HG03521 (cell line): Measurements from ENCODE around the gene PHF19.

ENCODE experiments used
- ATAC-seq: cut with Tn5 transposase; IDR thresholded peaks from one replicate; pipeline ENCODE4 v1.9.1; 2021; ENCODE audit warnings: mild to moderate bottlenecking, moderate library complexity; ENCODE audit not compliant: unreplicated experiment

PHF19 gene

DNA sequence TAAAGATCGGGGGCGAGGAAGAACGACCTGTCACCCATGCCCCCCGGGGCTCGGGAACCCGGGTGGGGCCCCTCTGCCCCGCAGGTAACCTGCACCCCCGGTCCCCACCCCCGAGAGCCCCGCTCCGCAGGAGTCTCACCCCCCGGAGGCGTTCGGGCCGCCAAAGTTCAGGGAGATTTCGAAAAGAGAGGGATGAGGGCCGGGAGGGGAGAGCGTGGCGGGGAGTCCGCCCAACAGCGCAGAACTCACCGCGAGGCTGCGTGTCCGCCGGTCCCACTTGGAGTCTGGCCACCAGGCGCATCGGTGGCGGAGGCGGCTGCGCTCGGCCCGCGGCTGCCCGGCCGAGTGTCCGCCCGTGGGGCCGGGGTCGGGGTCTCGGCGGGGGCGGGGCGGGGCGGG, at the start of gene PHF19:
Gene PHF19 (minus strand): TSS at position 347 of the 399 bp plus-strand sequence. CDS start 2,447 bp downstream, outside the sequence.
- peak; percentile 17 for ATAC-seq

DNA sequence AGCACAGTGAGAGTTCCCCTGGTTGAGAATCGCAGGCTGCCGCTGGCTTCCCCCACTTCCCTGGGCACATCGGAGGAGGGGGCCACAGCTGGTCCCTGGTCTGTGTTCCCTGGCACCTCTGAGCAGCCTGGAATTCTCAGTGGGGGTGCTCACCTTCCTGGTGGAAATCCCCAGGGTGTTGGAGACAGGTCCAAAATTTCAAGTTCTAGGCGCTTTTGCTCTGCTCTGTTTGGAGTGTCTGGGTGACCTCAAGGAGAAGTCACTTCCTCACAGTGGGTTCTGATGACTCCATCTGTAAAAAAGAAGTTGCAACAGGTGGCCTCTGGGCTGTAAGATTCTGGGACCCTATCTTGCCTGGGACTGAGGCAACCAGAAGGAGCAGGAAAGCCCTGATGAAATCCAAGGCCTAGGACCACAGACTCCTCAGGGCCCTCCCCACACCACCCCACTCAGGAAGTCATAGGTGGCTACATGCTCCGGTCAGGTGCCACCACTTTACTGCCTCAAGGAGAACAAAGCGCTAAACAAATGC, 49.5 kb upstream of the PHF19 start, which contains the start of gene TRAF1:
Gene TRAF1 (minus strand): TSS at position 400 of the 532 bp plus-strand sequence. CDS start 721 bp downstream, outside the sequence.
- ATAC-seq = peak; percentile 17

DNA sequence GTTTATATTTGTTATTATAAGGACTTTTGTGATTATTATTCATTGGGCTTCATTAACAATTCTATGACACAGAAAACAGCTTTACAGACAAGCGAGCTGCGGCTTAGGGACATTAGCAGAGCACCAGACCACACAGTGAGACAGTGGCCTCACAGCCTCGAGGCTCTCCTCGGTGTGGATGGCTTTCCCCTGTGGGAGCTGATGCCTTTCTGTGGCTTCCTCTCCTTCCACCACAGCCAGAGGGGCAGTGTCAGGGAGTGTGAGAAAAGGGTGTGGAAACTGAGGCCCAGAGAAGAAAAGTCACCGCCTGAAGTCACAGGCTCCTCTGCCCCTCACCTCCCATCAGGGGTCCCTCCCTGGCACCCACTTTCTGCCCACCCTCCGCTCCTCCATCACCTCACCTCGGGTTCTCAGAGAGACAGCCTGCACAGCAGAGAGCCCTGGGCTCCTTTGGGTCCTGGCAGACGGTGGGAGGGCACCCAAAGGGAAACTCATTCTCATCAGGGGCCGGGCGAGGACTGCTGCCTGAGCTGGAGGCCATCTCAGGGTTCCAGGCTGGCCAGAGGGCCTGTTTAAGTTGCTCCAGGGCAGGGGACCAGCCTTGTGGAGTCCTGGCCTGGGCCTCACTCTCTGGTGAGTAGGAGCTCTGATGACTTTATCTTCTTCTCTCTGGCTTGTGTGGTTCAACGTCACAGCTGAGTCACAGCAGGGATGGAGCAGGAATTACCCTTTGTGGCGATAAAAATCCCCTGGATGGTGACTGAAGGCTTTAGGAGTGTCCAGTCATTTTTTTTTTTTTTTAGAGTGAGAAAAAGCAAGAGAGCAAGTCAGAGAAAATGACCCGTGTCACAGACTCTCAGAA, 48.8 kb upstream of the PHF19 start:
- peak; percentile 29 for ATAC-seq

DNA sequence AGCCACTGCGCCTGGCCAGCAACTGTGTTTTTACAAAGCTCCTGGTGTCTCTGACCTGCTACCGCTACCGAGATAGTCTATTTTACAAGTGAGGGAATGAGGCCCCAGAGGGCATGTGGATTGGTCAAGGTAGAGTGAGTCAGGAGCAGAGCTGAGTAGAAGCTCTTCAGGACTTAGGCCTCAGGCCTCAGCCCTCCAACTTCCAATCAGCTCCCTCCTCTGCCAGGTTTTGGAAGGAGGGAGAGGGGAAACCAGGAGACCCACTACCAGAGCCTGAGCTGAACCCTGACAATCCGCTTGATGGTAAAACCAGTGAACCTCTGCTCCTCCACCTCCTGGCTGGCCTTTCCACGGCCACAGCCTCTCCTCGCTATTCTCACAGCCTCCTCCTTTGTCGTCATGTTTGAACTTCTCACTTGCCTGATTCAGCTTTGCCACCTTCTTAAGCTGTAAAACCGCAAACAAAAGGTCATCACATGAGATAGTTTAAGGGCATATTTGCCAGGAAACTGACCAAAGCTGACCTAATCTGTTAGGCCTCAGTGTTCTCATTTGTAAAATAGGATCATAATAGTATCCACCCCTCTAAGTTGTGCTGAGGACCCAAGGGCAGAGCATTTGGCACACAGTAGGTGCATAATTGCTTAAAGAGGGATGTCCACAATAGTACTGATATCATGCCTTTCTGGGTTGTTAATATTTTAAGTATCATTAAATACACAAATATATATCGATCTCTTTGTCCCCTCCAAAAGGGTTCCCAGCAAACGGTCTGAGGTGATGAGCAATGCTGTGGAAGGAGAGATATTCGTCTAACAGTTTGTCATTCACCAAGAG, 47.9 kb upstream of the PHF19 start:
- ATAC-seq = no peak

DNA sequence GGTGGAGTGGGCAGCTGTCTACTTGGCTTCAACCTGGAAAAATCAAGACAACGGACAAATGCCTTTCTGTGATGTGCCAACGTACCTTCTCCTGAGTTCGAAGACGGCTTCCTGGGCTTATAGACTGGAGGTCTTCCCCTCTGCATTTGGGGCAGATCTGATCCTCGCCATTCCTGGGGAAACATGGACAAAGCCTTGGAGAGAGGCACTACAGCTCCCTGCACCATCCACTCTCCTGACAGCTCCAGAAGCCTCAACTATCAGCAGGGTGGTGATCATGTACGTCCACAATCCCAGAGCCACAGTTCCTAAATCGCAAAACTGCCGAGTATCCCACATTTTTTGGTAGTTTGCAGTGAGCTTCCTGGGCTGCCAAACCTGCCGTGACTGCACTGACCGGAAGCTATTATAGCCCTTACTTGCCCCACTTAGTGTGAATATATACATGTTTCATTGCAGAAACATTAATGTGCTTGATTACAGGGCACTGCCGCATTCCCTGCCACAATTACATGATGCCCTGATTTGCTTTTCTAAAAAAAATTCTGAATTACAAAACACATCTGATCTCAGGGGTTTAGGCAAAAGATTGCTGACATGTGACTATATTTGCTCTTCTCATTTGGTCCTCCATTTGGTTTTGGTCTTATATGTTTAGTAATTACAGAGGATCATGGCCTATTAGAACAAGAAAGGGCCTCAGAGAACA, 46.8 kb upstream of the PHF19 start:
- ATAC-seq = no peak

DNA sequence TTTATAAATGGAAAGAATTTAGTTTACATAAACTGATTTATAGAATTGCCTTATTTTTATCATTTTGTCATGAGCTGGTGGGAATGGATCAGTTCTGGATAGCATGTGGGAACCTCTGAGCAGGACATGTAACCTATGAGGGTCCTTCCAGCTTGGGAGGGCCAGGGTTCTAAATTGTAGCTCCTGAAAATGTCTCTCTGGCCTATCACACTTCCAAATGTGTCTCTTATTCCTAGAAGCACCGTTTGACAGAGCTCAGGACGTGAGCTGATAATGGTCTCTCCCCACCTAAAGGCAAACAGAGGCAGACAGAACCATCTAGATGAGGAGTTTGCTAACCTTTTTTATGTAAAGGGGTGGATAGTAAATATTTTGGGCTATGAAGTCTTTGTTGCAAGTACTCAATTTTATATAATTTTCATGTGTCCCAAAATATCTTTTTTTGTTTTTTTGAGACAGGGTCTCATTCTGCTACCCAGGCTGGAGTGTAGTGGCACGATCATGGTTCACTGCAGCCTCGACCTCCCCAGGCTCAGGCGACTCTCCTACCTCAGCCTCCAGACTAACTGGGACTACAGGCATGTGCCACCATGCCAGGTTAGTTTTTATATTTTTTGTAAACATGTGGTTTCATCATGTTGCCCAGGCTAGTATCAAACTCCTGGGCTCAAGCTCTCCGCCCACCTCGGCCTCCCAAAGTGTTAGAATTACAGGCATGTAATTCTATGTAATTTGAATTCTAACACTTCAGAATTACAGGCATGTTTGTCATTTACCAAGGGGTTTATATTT, 45.6 kb upstream of the PHF19 start:
- no peak for ATAC-seq

DNA sequence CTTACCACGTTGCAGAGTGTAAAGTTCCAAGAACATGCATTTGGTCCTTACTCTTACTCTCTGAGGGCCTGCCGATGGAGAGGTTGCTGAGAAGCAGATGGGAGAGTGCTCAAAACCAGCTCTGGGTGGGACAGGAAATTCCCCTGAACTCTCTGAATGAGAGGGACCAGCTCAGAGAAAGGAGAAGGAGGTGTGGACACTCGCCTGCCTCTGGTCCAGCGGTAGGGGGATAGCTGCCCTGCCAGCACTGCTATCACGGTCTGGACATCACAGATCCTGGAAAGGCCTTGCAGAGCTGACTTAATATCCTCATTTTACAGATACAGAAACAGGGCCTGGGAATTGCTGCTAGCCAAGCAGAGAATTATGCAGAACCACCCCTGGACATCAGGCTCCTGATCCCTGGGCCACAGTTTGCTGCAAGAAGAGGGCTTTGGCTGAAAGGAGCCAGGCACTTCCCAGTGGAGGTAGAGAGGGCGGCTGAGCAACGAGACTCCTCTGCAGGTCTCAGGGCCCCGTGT, 44.7 kb upstream of the PHF19 start:
- no peak for ATAC-seq

DNA sequence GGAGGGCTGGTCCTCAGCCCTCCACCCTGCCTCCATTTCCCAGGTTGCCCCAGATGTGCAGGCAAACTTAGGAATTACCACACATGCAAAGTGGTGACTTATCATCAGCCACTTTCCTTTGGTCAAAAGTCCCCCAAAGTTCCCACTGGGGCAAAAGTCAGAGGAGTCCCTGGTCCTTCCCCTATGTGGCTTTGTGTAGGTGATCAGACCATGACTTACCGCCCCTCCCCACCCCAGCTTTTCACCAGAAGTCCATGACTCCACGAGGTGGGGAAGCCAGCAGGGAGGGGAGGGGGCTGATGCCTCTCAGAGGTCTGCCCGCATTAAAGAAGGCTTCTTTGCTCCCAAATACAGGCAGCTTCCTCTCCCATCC, 43.8 kb upstream of the PHF19 start:
- no peak for ATAC-seq

DNA sequence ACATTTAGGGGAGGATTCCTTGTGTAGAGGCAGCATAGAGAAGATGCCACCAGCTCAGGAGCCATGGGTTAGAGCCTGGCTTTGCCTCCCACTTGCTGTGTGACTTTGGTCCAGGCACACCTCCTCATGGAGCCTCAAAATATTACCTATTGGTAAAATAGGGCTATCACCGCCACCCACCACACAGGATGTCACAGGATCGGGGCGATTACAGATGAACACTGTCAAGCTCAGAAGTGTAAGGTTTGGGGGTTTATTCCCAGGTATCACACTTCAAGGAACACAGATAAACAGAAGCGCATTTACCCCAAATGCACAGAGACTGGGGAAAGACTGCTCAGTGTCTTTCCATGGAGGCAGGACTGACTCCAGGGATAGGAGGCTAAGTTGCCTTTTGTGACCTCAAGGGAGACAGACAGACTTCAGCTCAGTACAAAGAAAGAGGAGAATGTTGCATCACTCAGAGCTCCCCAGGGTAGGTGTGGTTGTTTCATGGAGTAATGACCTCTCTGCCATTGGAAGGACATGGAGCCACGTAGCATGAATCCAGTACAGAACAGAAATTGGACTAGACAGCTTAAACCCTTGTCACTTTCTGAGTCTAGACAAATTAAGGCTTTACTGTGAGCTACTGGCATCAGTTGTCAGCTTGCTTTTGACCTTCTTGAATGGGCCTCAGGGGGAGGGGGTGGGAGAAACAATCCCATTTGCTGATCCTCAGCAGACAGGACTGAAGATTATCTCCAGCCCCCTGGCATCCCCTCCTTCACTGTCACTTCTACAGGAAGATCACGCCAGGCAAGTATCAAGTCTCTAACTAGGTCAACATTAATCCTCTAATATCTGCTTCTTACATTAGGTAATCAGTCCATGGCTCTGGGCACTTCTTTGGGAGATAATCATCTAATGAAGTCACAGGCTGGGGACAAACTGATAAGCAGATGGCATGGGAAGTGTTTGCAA, 43.1 kb upstream of the PHF19 start:
- ATAC-seq = no peak

DNA sequence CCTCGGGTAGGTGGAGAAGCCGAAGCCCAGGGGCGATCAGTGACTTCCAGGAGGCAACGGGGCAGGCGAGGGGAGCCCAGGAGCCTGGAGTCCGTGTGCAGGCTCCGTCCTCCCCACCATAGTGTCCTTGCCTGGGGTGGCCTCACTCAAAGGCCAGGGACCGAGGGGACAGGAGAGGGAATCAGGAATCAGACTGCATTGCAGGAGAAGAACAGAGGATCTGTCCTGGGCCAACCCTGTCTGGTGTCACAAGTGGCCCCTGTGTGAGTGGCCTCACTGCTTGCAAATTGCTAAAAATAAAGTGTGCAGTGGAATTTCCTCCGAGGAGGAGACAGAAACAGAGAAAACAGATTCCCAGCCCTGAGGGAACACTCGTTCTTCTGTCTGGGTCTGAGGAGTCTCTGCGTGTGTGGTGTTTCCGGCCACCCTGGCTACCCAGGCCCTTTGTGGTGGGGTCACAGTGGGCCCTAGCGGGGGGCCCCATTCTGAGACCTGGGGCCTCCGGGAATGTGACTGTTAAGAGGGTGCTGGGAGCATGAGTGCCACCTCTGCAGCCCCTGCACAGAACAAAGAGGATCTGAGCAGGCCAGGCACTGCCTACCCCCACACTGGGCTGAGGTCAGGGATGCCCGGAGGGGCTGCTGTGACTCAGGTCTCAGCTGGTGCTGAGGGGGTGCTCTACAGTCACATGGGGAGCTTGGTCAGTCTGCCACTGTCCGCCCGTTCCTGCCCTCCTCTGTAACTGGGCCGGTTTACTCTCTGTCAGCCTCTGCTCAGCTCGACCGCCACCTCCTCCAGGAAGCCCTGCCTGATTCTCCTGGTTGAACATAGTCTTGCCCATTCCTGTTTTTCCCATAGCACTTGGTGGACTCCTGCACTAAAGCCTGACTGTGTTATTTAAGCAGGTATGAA, 42.2 kb upstream of the PHF19 start:
- ATAC-seq = no peak

DNA sequence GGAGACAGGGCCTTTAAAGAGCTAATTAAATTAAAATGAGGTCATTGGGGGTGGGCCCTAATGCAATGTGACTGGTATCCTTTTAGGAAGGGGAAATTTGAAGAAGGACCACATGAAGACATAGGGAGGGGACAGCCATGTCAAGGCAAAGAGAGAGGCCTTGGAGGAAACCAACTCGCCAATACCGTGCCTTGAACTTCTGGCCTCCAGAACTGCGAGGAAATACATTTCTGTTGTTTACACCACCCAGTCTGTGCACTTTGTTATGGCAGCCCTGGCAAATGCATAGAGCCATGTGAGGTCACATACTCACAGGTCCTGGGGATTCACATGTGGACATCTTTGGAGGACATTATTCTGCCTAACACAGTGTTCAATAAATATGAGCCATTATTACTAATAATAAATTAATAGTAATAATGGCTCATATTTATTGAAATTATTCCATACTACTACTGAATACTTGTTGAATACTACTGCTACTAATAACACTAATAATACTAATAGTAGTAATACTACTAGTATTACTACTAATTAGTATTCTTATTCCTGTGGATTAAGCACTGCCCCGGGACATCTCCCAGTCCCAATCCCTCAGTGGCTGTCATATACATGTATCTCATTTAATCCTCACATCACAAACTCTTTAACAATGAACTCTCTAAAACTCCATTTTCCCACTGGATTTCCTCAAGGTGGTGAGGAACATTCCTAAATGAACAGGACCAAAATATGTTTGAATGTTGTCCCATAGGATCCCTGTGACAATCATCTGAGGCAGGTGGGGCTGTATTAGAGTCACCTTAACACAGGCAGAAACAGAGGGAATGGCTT, 41.2 kb upstream of the PHF19 start:
- no peak for ATAC-seq

DNA sequence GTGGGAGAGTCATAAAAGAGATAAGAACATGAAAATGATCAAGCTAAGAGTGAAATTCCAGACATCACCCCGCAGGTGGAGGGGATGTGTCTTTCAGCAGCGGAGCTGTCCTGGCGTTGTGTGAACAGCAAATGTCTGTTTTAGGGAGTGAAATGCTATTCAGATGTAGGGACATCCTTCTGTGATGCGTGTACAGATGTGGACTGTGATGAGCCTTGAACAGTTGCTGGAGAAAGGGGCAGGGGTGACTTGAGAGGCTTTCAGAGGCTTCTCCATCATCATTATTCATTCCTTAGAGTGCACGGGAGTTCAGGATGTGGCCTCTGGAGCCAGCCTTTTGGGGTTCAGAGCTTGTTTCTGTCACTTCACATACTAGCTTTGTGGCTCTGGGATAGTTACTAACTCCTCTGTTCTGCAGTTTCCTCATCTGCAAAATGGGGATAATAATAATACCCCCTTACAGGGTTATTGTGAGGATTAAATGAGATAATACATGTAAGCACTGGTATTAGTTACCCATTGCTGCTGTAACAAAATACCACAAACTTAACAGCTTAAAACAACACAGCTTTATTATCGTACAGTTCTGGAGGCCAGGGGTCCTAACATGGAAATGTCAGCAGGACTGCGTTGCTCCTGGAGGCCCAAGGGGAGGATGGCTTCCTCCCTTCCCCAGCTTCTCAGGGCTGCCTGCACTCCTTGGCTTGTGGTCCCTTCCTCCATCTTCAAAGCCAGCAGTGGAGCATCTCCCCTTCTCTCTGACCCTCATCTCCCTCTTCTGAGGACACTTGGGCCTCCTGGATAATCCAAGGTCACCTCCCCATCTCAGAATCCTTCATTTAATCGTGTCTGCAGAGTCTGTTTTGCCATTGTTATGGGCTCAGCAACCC, 40.2 kb upstream of the PHF19 start:
- ATAC-seq = no peak

DNA sequence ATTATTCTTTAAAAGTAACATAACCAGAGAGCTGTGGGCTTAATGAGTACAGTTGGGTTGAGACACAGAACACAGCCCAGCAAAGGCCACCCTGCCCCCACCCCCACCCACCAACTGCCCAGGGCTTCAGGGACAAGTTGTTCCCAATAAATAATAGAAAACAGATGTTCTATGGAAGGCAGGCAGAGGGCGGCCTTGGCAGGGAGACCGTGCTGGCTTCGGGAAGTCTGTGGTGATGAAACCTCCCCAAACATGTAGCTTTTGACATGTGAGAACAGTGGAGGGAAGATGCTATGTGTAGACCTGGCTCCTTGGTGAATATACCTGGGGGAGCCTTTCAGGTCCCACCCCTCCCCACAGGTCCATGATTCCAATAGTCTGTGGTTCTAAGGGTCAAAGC, 39.6 kb upstream of the PHF19 start:
- ATAC-seq = no peak

DNA sequence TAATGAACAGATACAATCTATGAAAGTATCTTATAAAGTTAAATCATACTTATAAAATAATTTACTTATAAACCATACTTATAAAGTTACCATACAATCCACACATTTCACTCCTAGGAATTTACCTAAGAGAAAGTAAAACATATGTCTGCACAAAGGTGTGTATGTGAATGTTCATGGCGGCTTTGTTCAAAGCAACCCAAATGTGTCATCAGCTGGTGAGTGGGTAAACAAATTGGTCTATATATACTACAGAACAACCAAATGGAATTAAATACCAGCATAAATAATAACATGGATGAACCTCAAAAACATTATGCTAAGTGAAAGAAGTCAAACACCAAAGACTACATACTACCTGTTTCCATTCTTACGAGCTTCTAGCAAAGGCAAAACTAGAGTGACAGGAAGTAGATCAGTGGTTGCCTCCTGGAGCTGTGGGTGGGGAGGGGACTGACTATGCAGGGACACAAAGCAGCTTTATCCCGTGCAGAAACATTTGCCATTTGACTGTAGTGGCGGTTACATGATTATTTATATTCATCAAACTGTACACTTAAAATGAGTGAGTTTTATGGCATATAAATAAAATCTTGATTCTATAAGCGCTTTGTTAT, 39.0 kb upstream of the PHF19 start:
- no peak for ATAC-seq

DNA sequence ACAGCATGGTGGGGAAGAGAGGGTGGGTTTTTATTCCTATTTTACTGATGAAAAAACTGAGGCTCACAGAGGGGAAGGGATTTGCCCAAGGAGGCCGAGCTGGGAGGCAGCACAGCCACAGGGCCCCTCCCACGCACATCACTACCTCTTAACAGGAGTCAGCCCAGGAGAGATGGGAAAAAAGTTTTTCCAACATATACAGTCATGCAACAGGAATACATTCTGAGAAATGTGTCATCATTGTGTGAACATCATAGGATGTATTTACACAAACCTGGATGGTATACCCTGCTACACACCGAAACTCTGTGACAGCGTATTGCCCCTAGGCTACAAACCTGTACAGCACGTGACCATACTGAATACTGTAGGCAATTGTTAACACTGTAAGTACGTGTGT, 38.0 kb upstream of the PHF19 start:
- ATAC-seq = no peak
